ENCODE data around the gene LOXL1. TPM values are rescaled to one million over a fixed set of nuclear protein-coding genes. Genes with fewer than 3 reads are reported as not detected.
A peak's percentile ranks its signal among the peaks of the same experiment; 100 is the strongest.

LOXL1 gene
- total RNA-seq, 1 donor: 176 TPM

DNA sequence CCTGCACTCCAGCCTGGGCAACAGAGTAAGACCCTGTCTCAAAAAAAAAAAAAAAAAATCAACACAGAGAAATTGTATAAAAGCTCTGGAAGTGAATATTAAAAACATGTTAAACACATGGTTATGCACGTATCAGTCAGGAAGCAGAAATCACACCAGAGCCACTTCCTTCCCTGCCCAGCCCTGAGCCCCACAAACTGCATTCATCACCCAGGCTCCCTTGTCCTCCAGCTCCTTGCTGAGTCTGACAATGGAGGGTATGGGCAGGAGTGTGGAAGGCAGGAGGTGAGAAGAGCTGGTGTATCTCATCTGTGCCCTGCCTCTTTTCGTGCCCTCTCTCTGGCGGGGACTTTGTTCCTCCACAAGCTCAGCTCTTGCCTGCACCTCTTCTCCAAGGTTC, 12.1 kb upstream of the LOXL1 start:
- H3K4me3 ChIP-seq (ENCODE audit: low read depth, low read length): no peak overlapping the region
- TF ChIP-seq, protein P1, sequence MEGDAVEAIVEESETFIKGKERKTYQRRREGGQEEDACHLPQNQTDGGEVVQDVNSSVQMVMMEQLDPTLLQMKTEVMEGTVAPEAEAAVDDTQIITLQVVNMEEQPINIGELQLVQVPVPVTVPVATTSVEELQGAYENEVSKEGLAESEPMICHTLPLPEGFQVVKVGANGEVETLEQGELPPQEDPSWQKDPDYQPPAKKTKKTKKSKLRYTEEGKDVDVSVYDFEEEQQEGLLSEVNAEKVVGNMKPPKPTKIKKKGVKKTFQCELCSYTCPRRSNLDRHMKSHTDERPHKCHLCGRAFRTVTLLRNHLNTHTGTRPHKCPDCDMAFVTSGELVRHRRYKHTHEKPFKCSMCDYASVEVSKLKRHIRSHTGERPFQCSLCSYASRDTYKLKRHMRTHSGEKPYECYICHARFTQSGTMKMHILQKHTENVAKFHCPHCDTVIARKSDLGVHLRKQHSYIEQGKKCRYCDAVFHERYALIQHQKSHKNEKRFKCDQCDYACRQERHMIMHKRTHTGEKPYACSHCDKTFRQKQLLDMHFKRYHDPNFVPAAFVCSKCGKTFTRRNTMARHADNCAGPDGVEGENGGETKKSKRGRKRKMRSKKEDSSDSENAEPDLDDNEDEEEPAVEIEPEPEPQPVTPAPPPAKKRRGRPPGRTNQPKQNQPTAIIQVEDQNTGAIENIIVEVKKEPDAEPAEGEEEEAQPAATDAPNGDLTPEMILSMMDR (IDR thresholded peaks at IDR 0.05; ENCODE audit: insufficient read depth, low read length): no peak
- DNase-seq (ENCODE audit: low read depth): no peak

DNA sequence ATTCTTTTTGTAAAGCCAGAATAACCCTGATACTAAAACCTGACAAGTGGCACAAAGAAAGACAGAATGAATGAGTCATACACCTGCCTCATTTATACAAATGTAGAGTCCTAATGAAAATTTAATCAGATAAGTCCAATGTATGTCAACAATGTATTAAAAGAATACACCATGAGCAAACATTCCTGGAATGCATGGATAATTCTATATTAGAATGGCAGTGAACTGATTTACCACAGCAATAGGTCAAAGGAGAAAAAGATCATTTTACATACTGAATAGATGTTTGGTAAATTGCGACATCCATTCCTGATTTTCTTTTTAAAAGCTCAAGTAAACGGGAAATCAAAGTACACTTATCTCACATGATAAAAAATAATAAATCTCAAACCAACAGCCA, 11.2 kb upstream of the LOXL1 start:
- no peak for DNase-seq (ENCODE audit: low read depth)
- TF ChIP-seq, protein P1 (IDR thresholded peaks at IDR 0.05; ENCODE audit: insufficient read depth, low read length): no peak
- H3K4me3 ChIP-seq (ENCODE audit: low read depth, low read length): no peak overlapping the region

DNA sequence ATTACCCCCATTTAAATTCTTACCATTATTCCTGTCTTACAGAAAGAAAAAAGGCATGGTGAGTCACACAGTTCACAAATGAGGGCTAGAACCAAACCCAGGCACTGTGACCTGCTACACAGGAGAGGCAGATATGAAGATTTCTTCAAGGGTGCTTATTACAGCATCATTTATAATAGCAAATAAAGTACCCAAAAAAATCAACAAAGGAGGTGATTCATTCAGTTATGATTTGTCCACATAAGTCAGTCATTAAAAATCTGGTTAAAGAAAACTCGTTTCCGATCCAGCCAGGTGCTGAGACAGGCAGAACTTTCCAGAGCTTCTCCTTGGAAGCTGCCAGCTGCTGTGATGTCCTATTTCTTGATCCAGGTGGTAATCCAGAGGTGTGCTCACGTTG, 7.5 kb upstream of the LOXL1 start:
- no peak for DNase-seq (ENCODE audit: low read depth)
- TF ChIP-seq, protein P1 (IDR thresholded peaks at IDR 0.05; ENCODE audit: insufficient read depth, low read length): no peak
- no peak overlapping the region for H3K4me3 ChIP-seq (ENCODE audit: low read depth, low read length)

DNA sequence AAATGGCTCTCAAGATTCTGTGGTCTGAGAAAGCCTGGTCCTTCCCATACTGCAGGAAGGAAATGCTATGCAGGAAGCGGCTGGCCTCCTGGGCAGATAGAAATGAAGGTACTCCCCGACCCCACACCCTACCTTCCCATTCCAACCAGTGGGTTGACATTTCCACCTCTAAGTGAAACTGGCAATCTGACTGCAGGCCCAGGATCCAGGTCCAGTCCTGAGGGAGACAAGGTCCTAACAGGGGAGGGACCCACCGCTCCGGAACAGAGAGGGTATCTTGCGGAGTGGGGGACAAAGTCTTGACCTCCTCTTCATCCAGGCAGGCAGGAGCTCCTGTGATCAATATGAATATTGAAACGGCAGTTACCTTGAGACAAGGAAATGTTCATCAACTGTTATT, 6.6 kb upstream of the LOXL1 start:
- no peak for DNase-seq (ENCODE audit: low read depth)
- no peak overlapping the region for H3K4me3 ChIP-seq (ENCODE audit: low read depth, low read length)
- TF ChIP-seq, protein P1 (IDR thresholded peaks at IDR 0.05; ENCODE audit: insufficient read depth, low read length): no peak

DNA sequence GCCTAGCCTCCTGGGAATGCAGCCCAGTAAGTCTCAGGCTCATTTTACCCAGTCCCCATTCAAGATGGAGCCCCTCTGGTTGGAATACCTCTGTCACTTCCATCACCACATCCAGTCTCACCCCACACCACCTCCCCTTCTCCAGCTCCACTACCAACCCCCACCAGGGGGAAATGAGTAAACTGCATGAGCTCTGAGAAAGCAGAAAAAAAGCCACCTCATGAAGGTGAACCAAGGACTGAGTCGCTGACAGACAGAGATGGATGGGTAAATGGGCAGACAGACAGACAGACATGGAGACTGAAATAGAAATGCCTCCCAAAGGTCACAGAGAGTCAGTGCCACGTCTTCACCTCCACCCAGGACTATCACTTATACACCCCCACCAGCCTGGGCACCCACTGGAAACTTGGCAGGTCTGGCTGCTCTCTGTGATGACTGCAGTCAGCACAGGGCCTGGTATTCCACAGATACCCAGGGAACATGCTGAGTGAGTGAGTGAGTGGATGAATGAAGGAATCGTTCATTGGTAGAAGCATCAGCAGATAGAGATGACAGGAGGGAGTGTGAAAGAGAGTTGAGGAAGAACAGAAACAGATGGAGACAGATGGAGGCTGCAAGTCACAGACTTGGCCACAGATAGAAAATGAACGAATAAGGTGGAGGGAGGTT, 4.9 kb upstream of the LOXL1 start:
- DNase-seq (ENCODE audit: low read depth): no peak
- no peak overlapping the region for H3K4me3 ChIP-seq (ENCODE audit: low read depth, low read length)
- TF ChIP-seq, protein P1 (IDR thresholded peaks at IDR 0.05; ENCODE audit: insufficient read depth, low read length): no peak

DNA sequence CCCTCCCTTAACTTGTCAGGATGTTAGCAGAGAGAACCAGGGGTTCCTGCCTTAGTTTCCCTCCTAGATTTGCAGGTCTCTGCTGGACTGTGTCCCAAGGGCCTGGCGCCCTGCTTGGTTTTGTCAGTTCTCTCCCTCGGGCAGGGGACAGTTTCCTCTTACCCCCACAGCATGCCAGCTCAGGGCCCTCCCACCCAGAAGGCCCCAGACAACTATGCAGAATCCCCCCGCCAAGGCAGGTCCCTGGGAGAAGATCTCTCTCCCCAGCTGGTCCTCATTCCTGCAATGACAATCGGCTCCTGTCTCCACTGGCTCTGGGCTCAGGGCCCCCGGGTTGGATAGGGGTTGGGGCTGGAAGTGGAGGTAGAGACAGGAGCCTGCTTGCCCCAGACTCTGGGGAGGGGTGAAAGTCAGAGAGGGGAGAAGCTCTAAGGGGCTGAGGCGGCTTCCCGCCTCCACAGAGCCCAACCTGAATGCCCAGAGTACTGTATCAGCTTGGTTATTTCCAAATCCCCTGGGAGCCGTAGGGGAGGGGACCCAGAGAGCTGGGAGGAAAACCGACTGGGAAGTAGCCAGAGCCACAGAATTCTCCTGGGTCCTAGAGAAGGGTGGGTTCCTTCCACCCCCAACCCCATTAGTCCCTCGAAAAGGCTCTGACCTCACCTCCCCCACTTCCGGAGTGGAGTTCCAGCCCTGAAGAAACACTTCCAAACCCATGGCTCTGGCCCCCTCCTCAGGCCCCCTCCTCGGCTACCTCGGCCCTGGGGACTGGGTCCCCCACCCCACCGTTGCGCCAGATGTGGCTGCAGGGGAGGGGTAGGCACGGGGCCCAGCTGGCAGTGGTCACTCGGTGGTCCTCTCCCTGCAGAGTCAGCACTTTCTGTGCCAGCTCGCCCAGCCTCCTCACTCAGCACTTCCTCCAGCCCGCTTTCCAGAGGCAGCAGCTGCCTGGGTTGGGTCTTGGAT, 3.8 kb upstream of the LOXL1 start:
- H3K4me3 ChIP-seq (ENCODE audit: low read depth, low read length): no peak overlapping the region
- TF ChIP-seq, protein P1 (IDR thresholded peaks at IDR 0.05; ENCODE audit: insufficient read depth, low read length): no peak
- peak; percentile 85 for DNase-seq (ENCODE audit: low read depth)
